Neural cell (in vitro differentiated cells): ENCODE measurements around the gene GFM1. TPM values are rescaled to one million over a fixed set of nuclear protein-coding genes. Genes with fewer than 3 reads are reported as not detected.

Source experiments
- H2AFZ ChIP-seq: fragments of 200-600, 300-800 bp; sonication (generic), shearing (Covaris generic); 2 replicates; pipeline ENCODE4 v1.6.0; 2014; ENCODE audit warnings: low read depth, mild to moderate bottlenecking, antibody characterized with exemption, low read length, moderate library complexity
- H3F3A ChIP-seq: fragments of 200-600 bp; shearing (Covaris generic); 2 replicates; pipeline ENCODE4 v1.6.1; 2016; ENCODE audit warnings: mild to moderate bottlenecking, moderate library complexity, mixed read lengths, antibody characterized with exemption, low read length; ENCODE audit not compliant: insufficient read depth, poor library complexity, severe bottlenecking
- H3K27ac ChIP-seq: fragments of 200-600, 300-800 bp; sonication (generic), shearing (Covaris generic); 2 replicates; pipeline ENCODE4 v1.5.1; 2014; ENCODE audit warnings: mild to moderate bottlenecking, low read length, moderate library complexity
- H3K27me3 ChIP-seq: fragments of 300-800, 200-600 bp; sonication (generic), shearing (Covaris generic); 2 replicates; pipeline ENCODE4 v1.6.0; 2014; ENCODE audit warnings: mild to moderate bottlenecking, low read depth, low read length, moderate library complexity; ENCODE audit not compliant: insufficient read depth
- H3K36me3 ChIP-seq: fragments of 300-800, 200-600 bp; sonication (generic), shearing (Covaris generic); 2 replicates; pipeline ENCODE4 v1.5.1; 2014; ENCODE audit warnings: mild to moderate bottlenecking, antibody characterized with exemption, low read length, moderate library complexity; ENCODE audit not compliant: insufficient read depth
- H3K4me2 ChIP-seq: fragments of 300-800, 200-600 bp; sonication (generic), shearing (Covaris generic); 2 replicates; pipeline ENCODE4 v1.6.0; 2014; ENCODE audit warnings: mild to moderate bottlenecking, low read length
- H3K4me3 ChIP-seq: fragments of 300-800, 200-600 bp; sonication (generic), shearing (Covaris generic); 2 replicates; pipeline ENCODE4 v1.5.1; 2014; ENCODE audit warnings: mild to moderate bottlenecking, low read length, moderate library complexity
- H3K79me2 ChIP-seq: fragments of 200-600 bp; shearing (Covaris generic); replicated peaks from 2 replicates; pipeline ENCODE4 v1.6.0; 2014; ENCODE audit warnings: mild to moderate bottlenecking, low read length, moderate library complexity; ENCODE audit not compliant: insufficient read depth
- H3K9ac ChIP-seq: fragments of 300-800, 200-600 bp; sonication (generic), shearing (Covaris generic); 2 replicates; pipeline ENCODE4 v1.6.1; 2016; ENCODE audit warnings: mild to moderate bottlenecking, low read length, mixed read lengths
- H3K9me2 ChIP-seq: fragments of 200-600 bp; shearing (Covaris generic); 2 replicates; pipeline ENCODE4 v1.6.1; 2016; ENCODE audit warnings: mild to moderate bottlenecking, low read length, mixed read lengths; ENCODE audit not compliant: insufficient read depth
- H3K9me3 ChIP-seq: fragments of 200-600, 300-800 bp; sonication (generic), shearing (Covaris generic); 2 replicates; pipeline ENCODE4 v1.6.1; 2016; ENCODE audit warnings: mild to moderate bottlenecking, mixed run types, low read length, moderate library complexity, mixed read lengths
- H4K20me1 ChIP-seq: fragments of 200-600 bp; shearing (Covaris generic); 2 replicates; pipeline ENCODE4 v1.6.1; 2016; ENCODE audit warnings: mild to moderate bottlenecking, mixed run types; ENCODE audit not compliant: insufficient read depth
- EP300 ChIP-seq: fragments of 450-650 bp; conservative IDR thresholded peaks from 2 replicates; pipeline ENCODE4 v1.6.1; 2014; ENCODE audit warnings: antibody characterized with exemption, mild to moderate bottlenecking, moderate library complexity; ENCODE audit not compliant: poor library complexity, severe bottlenecking
- EZH2 ChIP-seq: fragments of 200-600, 300-800 bp; shearing (Covaris generic), sonication (generic); IDR thresholded peaks from 2 replicates; pipeline ENCODE4 v1.6.1; 2014; ENCODE audit warnings: antibody characterized with exemption, low read length, borderline replicate concordance, mild to moderate bottlenecking; ENCODE audit not compliant: insufficient read depth, poor library complexity, severe bottlenecking
- MXI1 ChIP-seq: fragments of 450-650 bp; conservative IDR thresholded peaks from 2 replicates; pipeline ENCODE4 v1.6.1; 2014; ENCODE audit warnings: antibody characterized with exemption, mild to moderate bottlenecking; ENCODE audit not compliant: poor library complexity, severe bottlenecking
- POLR2AphosphoS5 ChIP-seq: IDR thresholded peaks from 2 replicates; pipeline ENCODE4 v1.6.1; 2012
- RAD21 ChIP-seq: fragments of 450-650 bp; conservative IDR thresholded peaks from 2 replicates; pipeline ENCODE4 v1.6.1; 2014; ENCODE audit warnings: antibody characterized with exemption, mild to moderate bottlenecking, moderate library complexity
- SMC3 ChIP-seq: fragments of 450-650 bp; conservative IDR thresholded peaks from 2 replicates; pipeline ENCODE4 v1.6.1; 2014; ENCODE audit warnings: antibody characterized with exemption, mild to moderate bottlenecking, moderate library complexity; ENCODE audit not compliant: poor library complexity
- TAF1 ChIP-seq: IDR thresholded peaks from 2 replicates; pipeline ENCODE4 v1.6.1; 2012; ENCODE audit warnings: low read depth
- polyA plus RNA-seq: library from polyadenylated mRNA; depleted of rRNA; stranded (reverse); fragments of >200 nt; gene quantifications from 2 replicates; pipeline ENCODE4 v1.2.3, GENCODE V29; 2014
- TF ChIP-seq, protein P1 (sequence below): IDR thresholded peaks from 2 replicates; pipeline ENCODE4 v1.6.1; 2012; ENCODE audit warnings: borderline replicate concordance
- TF ChIP-seq, protein P2 (sequence below): fragments of 450-650 bp; IDR thresholded peaks from 2 replicates; pipeline ENCODE4 v1.5.1; 2014; ENCODE audit warnings: antibody characterized with exemption, mild to moderate bottlenecking, moderate library complexity; ENCODE audit not compliant: poor library complexity, severe bottlenecking

GFM1 gene
- polyA plus RNA-seq, 1 donor from 2014 or later = 67.1 TPM

DNA sequence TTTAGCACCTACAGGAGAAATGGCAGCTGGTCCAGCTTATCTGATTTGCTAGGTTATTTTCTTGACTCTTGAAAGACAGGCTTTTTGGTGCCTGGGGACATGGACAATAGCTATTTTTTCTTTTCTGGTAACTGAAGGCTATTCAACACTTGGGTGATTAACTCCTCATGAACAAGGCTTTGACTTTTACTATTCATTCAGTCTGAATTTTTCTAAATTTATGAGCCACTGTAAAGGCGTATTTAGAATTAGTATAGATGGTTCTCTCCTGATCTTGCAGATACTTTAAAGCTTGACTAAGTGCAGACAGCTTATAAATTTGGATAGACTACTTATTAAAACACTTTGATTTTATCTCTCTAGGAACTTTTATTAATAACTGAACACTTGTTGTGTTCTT is 18.4 kb upstream of the GFM1 start:
- H2AFZ ChIP-seq = no peak overlapping the region
- no peak overlapping the region for H3K4me3 ChIP-seq
- H3K9me2 ChIP-seq = no peaks in the 10 kb centered on the region
- H3F3A ChIP-seq = no peaks in the 10 kb centered on the region
- no peak overlapping the region for H3K9ac ChIP-seq
- H3K9me3 ChIP-seq = no peaks in the 10 kb centered on the region
- no peak overlapping the region for H3K4me2 ChIP-seq
- H4K20me1 ChIP-seq = no peaks in the 10 kb centered on the region
- no peaks in the 10 kb centered on the region for H3K27me3 ChIP-seq
- no peak for TF ChIP-seq POLR2AphosphoS5
- TF ChIP-seq TAF1 = no peak
- no peak for TF ChIP-seq EP300
- no peak for TF ChIP-seq SMC3
- no peak for TF ChIP-seq RAD21
- TF ChIP-seq MXI1 = no peak
- TF ChIP-seq, protein P1, sequence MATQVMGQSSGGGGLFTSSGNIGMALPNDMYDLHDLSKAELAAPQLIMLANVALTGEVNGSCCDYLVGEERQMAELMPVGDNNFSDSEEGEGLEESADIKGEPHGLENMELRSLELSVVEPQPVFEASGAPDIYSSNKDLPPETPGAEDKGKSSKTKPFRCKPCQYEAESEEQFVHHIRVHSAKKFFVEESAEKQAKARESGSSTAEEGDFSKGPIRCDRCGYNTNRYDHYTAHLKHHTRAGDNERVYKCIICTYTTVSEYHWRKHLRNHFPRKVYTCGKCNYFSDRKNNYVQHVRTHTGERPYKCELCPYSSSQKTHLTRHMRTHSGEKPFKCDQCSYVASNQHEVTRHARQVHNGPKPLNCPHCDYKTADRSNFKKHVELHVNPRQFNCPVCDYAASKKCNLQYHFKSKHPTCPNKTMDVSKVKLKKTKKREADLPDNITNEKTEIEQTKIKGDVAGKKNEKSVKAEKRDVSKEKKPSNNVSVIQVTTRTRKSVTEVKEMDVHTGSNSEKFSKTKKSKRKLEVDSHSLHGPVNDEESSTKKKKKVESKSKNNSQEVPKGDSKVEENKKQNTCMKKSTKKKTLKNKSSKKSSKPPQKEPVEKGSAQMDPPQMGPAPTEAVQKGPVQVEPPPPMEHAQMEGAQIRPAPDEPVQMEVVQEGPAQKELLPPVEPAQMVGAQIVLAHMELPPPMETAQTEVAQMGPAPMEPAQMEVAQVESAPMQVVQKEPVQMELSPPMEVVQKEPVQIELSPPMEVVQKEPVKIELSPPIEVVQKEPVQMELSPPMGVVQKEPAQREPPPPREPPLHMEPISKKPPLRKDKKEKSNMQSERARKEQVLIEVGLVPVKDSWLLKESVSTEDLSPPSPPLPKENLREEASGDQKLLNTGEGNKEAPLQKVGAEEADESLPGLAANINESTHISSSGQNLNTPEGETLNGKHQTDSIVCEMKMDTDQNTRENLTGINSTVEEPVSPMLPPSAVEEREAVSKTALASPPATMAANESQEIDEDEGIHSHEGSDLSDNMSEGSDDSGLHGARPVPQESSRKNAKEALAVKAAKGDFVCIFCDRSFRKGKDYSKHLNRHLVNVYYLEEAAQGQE = no peak
- TF ChIP-seq, protein P2, sequence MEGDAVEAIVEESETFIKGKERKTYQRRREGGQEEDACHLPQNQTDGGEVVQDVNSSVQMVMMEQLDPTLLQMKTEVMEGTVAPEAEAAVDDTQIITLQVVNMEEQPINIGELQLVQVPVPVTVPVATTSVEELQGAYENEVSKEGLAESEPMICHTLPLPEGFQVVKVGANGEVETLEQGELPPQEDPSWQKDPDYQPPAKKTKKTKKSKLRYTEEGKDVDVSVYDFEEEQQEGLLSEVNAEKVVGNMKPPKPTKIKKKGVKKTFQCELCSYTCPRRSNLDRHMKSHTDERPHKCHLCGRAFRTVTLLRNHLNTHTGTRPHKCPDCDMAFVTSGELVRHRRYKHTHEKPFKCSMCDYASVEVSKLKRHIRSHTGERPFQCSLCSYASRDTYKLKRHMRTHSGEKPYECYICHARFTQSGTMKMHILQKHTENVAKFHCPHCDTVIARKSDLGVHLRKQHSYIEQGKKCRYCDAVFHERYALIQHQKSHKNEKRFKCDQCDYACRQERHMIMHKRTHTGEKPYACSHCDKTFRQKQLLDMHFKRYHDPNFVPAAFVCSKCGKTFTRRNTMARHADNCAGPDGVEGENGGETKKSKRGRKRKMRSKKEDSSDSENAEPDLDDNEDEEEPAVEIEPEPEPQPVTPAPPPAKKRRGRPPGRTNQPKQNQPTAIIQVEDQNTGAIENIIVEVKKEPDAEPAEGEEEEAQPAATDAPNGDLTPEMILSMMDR = no peak
- TF ChIP-seq EZH2 = no peak
- H3K27ac ChIP-seq = no peak overlapping the region
- H3K36me3 ChIP-seq = no peaks in the 10 kb centered on the region
- no peaks in the 10 kb centered on the region for H3K79me2 ChIP-seq

DNA sequence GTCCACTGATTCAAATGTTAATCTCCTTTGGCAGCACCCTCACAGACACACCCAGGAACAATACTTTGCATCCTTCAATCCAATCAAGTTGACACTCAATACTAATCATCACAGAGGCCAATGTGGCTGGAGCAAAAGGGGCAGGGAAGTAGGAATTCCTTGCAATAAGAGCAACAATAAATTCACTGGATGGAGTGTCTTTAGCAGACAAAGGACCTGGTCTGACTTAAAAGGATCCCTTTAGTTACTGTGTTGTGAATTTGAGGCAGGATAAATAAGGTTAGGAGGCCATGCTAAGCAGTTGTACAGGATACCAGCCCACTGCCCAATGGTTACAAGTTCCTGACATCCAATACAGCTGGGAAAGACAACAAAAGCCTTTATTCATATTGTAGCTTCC is 12.3 kb upstream of the GFM1 start:
- Histone ChIP-seq H3K36me3 (no peaks in the 10 kb centered on the region), H3F3A (no peaks in the 10 kb centered on the region), H3K4me2 (no peak overlapping the region), H3K27me3 (no peaks in the 10 kb centered on the region), H4K20me1 (no peaks in the 10 kb centered on the region), H2AFZ (no peak overlapping the region), H3K9me2 (no peaks in the 10 kb centered on the region), H3K4me3 (no peak overlapping the region), H3K9me3 (no peaks in the 10 kb centered on the region), H3K79me2 (no peaks in the 10 kb centered on the region), H3K27ac (no peak overlapping the region), H3K9ac (no peak overlapping the region)
- TF ChIP-seq RAD21 (no peak), EZH2 (no peak), MXI1 (no peak), EP300 (no peak), TAF1 (no peak), POLR2AphosphoS5 (no peak), SMC3 (no peak)
- TF ChIP-seq, protein P1 = no peak
- TF ChIP-seq, protein P2 = no peak
